Activated naive CD4-positive, alpha-beta T cell treated with anti-CD3 and anti-CD28 coated beads for 36 hours (primary cell): ENCODE data around the gene DAZAP1. TPM values are rescaled to one million over a fixed set of nuclear protein-coding genes. Genes with fewer than 3 reads are reported as not detected.

ENCODE experiments used
- CTCF ChIA-PET: fragments of 350-600 bp; sonication (Branson Sonifier 250); formaldehyde crosslinking; loops from one replicate; lab custom pipeline; 2021; ENCODE audit warnings: antibody characterized with exemption; lab: Charles Lee
- DNase-seq: peaks from one replicate; pipeline ENCODE4 v3.0.0-alpha.2; 2020
- H3K27ac Mint-ChIP-seq: one replicate; pipeline ENCODE4 v1.8.0; 2021; ENCODE audit warnings: mild to moderate bottlenecking, mixed read lengths
- H3K27me3 Mint-ChIP-seq: one replicate; pipeline ENCODE4 v1.8.0; 2021; ENCODE audit warnings: low read depth, mixed read lengths
- H3K36me3 Mint-ChIP-seq: one replicate; pipeline ENCODE4 v1.8.0; 2021; ENCODE audit warnings: low read depth, mixed read lengths
- H3K4me1 Mint-ChIP-seq: one replicate; pipeline ENCODE4 v1.8.0; 2021; ENCODE audit warnings: low read depth, mixed read lengths
- H3K4me3 Mint-ChIP-seq: one replicate; pipeline ENCODE4 v1.8.0; 2021; ENCODE audit warnings: mild to moderate bottlenecking, moderate library complexity, mixed read lengths
- H3K9me3 Mint-ChIP-seq: one replicate; pipeline ENCODE4 v1.8.0; 2021; ENCODE audit warnings: mixed read lengths
- intact Hi-C: fragments of 100-400 bp; cut with micrococcal nuclease; formaldehyde crosslinking; loops from one replicate; pipeline ENCODE4 v1.15.1; 2023
- total RNA-seq, 2 experiments: library from RNA; stranded (reverse); gene quantifications; one replicate each; pipeline ENCODE4 v1.2.3, GENCODE V29; 2021

Gene DAZAP1
- total RNA-seq, 2 experiments from 2014 or later = 253 to 265 TPM

GRCh38 chr19:1379961-1380489 lies 27.4 kb upstream of the DAZAP1 start:
- H3K4me3 Mint-ChIP-seq = no peak overlapping the region
- H3K9me3 Mint-ChIP-seq = no peaks in the 10 kb centered on the region
- CTCF ChIA-PET = no interaction called here
- H3K27ac Mint-ChIP-seq = no peak overlapping the region
- peaks cover 15% of the 10 kb centered on the region for H3K4me1 Mint-ChIP-seq
- peaks cover 11% of the 10 kb centered on the region for H3K36me3 Mint-ChIP-seq
- intact Hi-C loops = loop anchor here (5.0 kb wide), 1 partner anchor 63 kb away; no protein-coding TSS in a partner anchor
- peaks cover 3% of the 10 kb centered on the region for H3K27me3 Mint-ChIP-seq
- DNase-seq = no peak

GRCh38 chr19:1382250-1382649 lies 25.1 kb upstream of the DAZAP1 start:
- intact Hi-C loops = loop anchor here (2.0 to 5.0 kb wide), 2 partner anchors 57 to 65 kb away; partner anchors contain the start of gene RPS15
- Mint-ChIP-seq H3K4me1 (peaks cover 26% of the 10 kb centered on the region), H3K9me3 (no peaks in the 10 kb centered on the region), H3K27ac (no peak overlapping the region), H3K27me3 (peaks cover 3% of the 10 kb centered on the region), H3K4me3 (no peak overlapping the region), H3K36me3 (peaks cover 4% of the 10 kb centered on the region)
- CTCF ChIA-PET = no interaction called here
- DNase-seq = no peak

- H3K27me3 Mint-ChIP-seq = peaks cover 3% of the 10 kb centered on the region
- intact Hi-C loops = loop anchor here (1.0 to 5.0 kb wide), 7 partner anchors 24 to 209 kb away; partner anchors contain the start of genes C19orf25, DAZAP1, FAM174C and MBD3
- H3K4me1 Mint-ChIP-seq = peaks cover 26% of the 10 kb centered on the region
Measured at GRCh38 chr19:1383017-1383311, 24.4 kb upstream of the DAZAP1 start.

GRCh38 chr19:1383312-1384084 lies 23.9 kb upstream of the DAZAP1 start, which contains the start of gene NDUFS7:
Gene NDUFS7, plus strand, starts transcription at chr19:1383907. Its CDS starts 20 bp downstream, at chr19:1383927.
- peak; percentile 93 for DNase-seq
- Mint-ChIP-seq H3K4me3 (peak within 1 kb of the TSS; percentile 84), H3K27ac (peak within 1 kb of the TSS; percentile 98), H3K27me3 (peaks cover 3% of the 10 kb centered on the region), H3K36me3 (peaks cover 4% of the 10 kb centered on the region), H3K4me1 (peaks cover 26% of the 10 kb centered on the region), H3K9me3 (no peaks in the 10 kb centered on the region)
- CTCF ChIA-PET = interaction anchor here (0.7 kb wide), 1 partner anchor 294 kb away, joined by 3 read pairs; no protein-coding TSS in a partner anchor
- intact Hi-C loops = loop anchor here (1.0 to 5.0 kb wide), 7 partner anchors 24 to 209 kb away; partner anchors contain the start of genes C19orf25, DAZAP1, FAM174C and MBD3

More at GRCh38 chr19:1383017-1383311, 24.4 kb upstream of the DAZAP1 start:
- H3K36me3 Mint-ChIP-seq = peaks cover 4% of the 10 kb centered on the region
- DNase-seq = no peak
- H3K9me3 Mint-ChIP-seq = no peaks in the 10 kb centered on the region
- peak overlapping the region; percentile 84 for H3K4me3 Mint-ChIP-seq
- CTCF ChIA-PET = interaction anchor here (0.7 kb wide), 1 partner anchor 295 kb away, joined by 3 read pairs; no protein-coding TSS in a partner anchor
- H3K27ac Mint-ChIP-seq = peak overlapping the region; percentile 98

GRCh38 chr19:1384085-1384462 lies 23.3 kb upstream of the DAZAP1 start:
- Mint-ChIP-seq H3K27ac (peak overlapping the region; percentile 73), H3K4me1 (peaks cover 26% of the 10 kb centered on the region), H3K4me3 (peak overlapping the region; percentile 84), H3K36me3 (peaks cover 8% of the 10 kb centered on the region), H3K9me3 (no peaks in the 10 kb centered on the region), H3K27me3 (peaks cover 3% of the 10 kb centered on the region)
- CTCF ChIA-PET = no interaction called here
- intact Hi-C loops = loop anchor here (5.0 kb wide), 1 partner anchor 67 kb away; no protein-coding TSS in a partner anchor
- DNase-seq = no peak

- intact Hi-C loops = loop anchor here (5.0 kb wide), 1 partner anchor 67 kb away; no protein-coding TSS in a partner anchor
- no peaks in the 10 kb centered on the region for H3K9me3 Mint-ChIP-seq
- H3K27me3 Mint-ChIP-seq = peaks cover 3% of the 10 kb centered on the region
- peak overlapping the region; percentile 84 for H3K4me3 Mint-ChIP-seq
- H3K36me3 Mint-ChIP-seq = peaks cover 10% of the 10 kb centered on the region
- H3K4me1 Mint-ChIP-seq = peaks cover 26% of the 10 kb centered on the region
- peak overlapping the region; percentile 73 for H3K27ac Mint-ChIP-seq
- CTCF ChIA-PET = interaction anchor here (1.6 kb wide), 1 partner anchor 69 kb away, joined by 4 read pairs; no protein-coding TSS in a partner anchor
- no peak for DNase-seq
Measured at GRCh38 chr19:1384478-1385110, 22.8 kb upstream of the DAZAP1 start.

- CTCF ChIA-PET = interaction anchor here (1.6 kb wide), 1 partner anchor 70 kb away, joined by 4 read pairs; no protein-coding TSS in a partner anchor
- H3K9me3 Mint-ChIP-seq = no peaks in the 10 kb centered on the region
- no peak overlapping the region for H3K27ac Mint-ChIP-seq
- peak overlapping the region; percentile 9 for H3K4me3 Mint-ChIP-seq
- peaks cover 3% of the 10 kb centered on the region for H3K27me3 Mint-ChIP-seq
- intact Hi-C loops = no loop called here
- DNase-seq = no peak
- peaks cover 16% of the 10 kb centered on the region for H3K36me3 Mint-ChIP-seq
- H3K4me1 Mint-ChIP-seq = peaks cover 26% of the 10 kb centered on the region
Measured at GRCh38 chr19:1385816-1386215, 21.6 kb upstream of the DAZAP1 start.

- DNase-seq = no peak
- Mint-ChIP-seq H3K9me3 (no peaks in the 10 kb centered on the region), H3K4me1 (peaks cover 26% of the 10 kb centered on the region), H3K27ac (no peak overlapping the region), H3K27me3 (peaks cover 3% of the 10 kb centered on the region), H3K36me3 (peaks cover 19% of the 10 kb centered on the region), H3K4me3 (no peak overlapping the region)
- intact Hi-C loops = no loop called here
- CTCF ChIA-PET = no interaction called here
Measured at GRCh38 chr19:1386945-1387683, 20.3 kb upstream of the DAZAP1 start.

- no peaks in the 10 kb centered on the region for H3K9me3 Mint-ChIP-seq
- H3K27ac Mint-ChIP-seq = no peak overlapping the region
- CTCF ChIA-PET = no interaction called here
- peaks cover 23% of the 10 kb centered on the region for H3K36me3 Mint-ChIP-seq
- no peak for DNase-seq
- H3K27me3 Mint-ChIP-seq = peaks cover 3% of the 10 kb centered on the region
- H3K4me3 Mint-ChIP-seq = no peak overlapping the region
- intact Hi-C loops = no loop called here
- H3K4me1 Mint-ChIP-seq = peaks cover 23% of the 10 kb centered on the region
Measured at GRCh38 chr19:1387684-1388636, 19.4 kb upstream of the DAZAP1 start.

GRCh38 chr19:1388637-1389026 lies 18.8 kb upstream of the DAZAP1 start:
- peak overlapping the region; percentile 4 for H3K4me3 Mint-ChIP-seq
- H3K36me3 Mint-ChIP-seq = peaks cover 18% of the 10 kb centered on the region
- DNase-seq = no peak
- CTCF ChIA-PET = no interaction called here
- intact Hi-C loops = no loop called here
- peaks cover 16% of the 10 kb centered on the region for H3K4me1 Mint-ChIP-seq
- H3K27ac Mint-ChIP-seq = no peak overlapping the region
- no peaks in the 10 kb centered on the region for H3K9me3 Mint-ChIP-seq
- H3K27me3 Mint-ChIP-seq = no peaks in the 10 kb centered on the region
